NT2/D1 (cell line): Measurements from ENCODE around the gene GPR32.

Source experiments
- SUZ12 ChIP-seq: IDR thresholded peaks from 2 replicates; pipeline ENCODE4 v1.6.1; 2011; ENCODE audit not compliant: insufficient read length, insufficient read depth; ENCODE audit errors: extremely low read depth
- ZNF274 ChIP-seq: IDR thresholded peaks from 2 replicates; pipeline ENCODE4 v1.6.1; 2011; ENCODE audit warnings: mild to moderate bottlenecking, low read depth, low read length

DNA sequence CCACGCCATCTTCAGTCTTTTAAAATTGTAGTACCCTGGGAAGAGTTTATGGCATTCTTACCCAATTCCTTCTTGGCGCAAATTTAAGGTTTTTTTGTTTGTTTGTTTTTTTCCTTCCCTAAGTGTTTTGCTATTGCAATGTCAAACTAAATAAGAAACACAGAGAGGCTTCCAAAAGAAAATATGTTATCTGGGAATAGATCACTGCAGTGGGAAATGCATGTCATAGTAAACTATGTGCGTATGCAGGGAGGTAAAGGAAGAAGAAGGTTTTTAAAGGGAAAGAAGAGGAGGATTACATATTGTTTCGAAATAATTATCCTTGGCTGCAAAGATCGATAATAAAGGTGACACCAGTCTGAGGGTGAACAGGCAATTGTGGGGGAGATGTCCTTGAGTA lies 33.9 kb upstream of the GPR32 start:
- TF ChIP-seq ZNF274 (no peak), SUZ12 (no peak)
